Tongue (tissue), 2 donors: ENCODE measurements around the gene PPIF. TPM values are rescaled to one million over a fixed set of nuclear protein-coding genes. Genes with fewer than 3 reads are reported as not detected.

Experiments used
- DNase-seq: peaks from one replicate; pipeline ENCODE4 v3.0.0-alpha.2; 2015
- total RNA-seq: library from RNA; depleted of rRNA; stranded (reverse); fragments of >200 nt; gene quantifications from one replicate; pipeline ENCODE4 v1.2.3, GENCODE V29; 2014

The PPIF gene
- total RNA-seq, 1 donor from 2014 or later: 26.6 TPM

GRCh38 chr10:79349072-79349491, 1.8 kb downstream of the PPIF start:
- no peak for DNase-seq

GRCh38 chr10:79349766-79350406, 2.6 kb downstream of the PPIF start:
- DNase-seq: no peak

DNA sequence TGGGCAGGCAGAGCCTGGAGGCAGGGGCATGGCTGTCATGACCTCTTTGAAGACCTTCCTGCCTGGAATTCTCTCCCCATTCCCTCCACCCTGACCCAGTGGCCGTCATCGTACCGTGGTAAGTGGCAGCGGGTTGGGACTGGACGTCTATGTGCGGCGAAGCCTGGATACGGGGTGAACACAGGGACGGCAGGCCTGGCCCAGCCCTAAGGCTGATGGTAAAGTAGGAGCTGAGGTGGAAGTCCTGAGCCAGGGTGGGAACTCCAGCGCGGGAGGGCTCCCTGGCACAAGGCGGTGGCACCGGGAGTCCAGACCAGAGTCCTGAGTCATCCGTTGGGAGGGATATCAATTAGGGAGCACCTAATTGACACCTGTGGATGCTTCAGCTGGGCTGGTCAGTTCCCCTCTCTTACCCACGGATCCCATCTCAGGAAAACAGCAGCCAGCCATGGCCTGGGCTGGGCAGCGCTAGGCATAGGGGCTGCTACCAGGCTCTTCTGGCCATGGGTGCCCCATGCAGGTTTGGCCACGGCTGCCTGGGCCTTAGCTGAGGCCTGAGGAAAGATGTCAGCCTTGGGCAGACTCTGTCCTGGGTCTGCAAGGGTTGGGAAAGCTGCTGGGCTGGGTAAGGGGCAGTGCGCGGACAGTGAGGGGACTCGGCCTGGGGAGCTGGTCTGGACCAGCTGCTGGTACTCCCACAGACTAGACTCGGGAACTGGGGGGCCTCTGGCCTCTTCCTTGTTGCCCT, 3.3 kb downstream of the PPIF start:
- no peak for DNase-seq

DNA sequence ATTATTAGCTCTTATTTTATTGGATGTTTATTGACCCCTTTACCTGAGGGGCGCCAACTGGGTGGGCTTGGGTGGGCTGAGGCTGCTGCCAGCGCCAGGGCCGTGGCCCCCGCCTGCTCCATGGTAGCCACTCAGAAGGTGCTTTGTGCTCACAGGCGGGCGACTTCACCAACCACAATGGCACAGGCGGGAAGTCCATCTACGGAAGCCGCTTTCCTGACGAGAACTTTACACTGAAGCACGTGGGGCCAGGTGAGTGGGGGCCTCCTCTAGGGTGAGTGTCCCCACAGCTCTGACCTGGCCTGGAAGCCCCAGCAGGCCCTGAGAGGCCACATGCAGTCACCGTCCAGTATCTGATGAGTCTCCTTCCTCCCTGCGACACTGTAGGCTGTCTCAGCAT, 4.1 kb downstream of the PPIF start:
- no peak for DNase-seq

GRCh38 chr10:79352035-79352877, 5.0 kb downstream of the PPIF start:
- no peak for DNase-seq

GRCh38 chr10:79353000-79353406, 5.7 kb downstream of the PPIF start:
- no peak for DNase-seq

DNA sequence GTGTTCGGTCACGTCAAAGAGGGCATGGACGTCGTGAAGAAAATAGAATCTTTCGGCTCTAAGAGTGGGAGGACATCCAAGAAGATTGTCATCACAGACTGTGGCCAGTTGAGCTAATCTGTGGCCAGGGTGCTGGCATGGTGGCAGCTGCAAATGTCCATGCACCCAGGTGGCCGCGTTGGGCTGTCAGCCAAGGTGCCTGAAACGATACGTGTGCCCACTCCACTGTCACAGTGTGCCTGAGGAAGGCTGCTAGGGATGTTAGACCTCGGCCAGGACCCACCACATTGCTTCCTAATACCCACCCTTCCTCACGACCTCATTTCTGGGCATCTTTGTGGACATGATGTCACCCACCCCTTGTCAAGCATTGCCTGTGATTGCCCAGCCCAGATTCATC, 6.5 kb downstream of the PPIF start:
- DNase-seq: no peak

GRCh38 chr10:79354141-79354540, 6.9 kb downstream of the PPIF start:
- DNase-seq: no peak

DNA sequence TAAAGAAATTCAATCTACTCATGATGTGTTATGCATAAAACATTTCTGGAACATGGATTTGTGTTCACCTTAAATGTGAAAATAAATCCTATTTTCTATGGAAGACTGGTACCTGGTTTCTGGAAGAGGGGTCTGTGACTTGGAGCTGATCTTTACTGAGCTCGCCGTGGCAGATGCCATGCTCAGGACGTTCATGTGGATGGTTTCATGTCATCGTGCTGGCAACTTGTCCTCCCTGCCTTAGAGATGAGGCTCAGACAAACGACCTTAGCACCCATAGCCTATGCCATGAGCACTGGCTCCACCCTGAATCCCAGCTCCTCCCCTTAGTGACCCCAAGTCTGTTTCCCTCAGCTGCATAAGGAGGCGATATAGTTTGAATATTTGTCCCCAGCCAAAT, 7.3 kb downstream of the PPIF start:
- no peak for DNase-seq

- DNase-seq: no peak
Observed at GRCh38 chr10:79355420-79356017, 8.2 kb downstream of the PPIF start.

DNA sequence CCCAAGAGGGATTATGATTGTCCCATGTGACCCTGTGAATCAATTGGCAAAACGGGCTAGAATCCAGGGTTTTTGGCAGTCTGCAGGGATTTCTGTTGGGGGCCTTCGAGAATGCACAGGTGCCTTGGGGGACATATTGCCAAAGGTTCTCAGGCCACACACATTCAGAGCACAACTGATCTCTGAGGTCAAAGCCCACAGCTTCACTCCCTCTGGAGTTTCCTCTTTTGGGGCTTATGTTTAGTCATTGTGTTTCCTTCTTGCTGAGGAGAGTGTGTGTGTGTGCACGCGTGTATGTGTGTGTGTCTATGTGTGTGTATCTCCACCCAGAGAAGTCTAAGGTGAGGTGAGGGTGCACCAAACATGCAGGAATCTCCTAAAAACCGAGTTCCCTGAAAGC, 8.8 kb downstream of the PPIF start:
- DNase-seq: no peak

DNA sequence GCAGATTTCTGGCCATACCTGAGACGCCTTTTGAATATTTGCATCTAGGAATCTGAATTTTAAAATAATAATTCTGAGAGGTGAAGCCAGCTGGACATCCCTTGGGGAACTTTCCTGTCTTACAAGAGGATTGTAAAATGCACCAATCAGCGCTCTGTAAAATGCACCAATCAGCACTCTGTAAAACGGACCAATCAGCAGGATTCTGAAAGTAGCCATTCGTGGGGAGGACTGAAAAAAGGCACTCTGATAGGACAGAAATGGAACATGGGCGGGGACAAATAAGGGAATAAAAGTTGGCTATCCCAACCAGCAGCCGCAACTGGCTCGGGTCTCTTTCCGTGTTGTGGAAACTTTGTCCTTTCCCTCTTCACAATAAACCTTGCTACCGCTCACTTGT, 9.9 kb downstream of the PPIF start:
- DNase-seq: no peak

GRCh38 chr10:79358811-79359210, 11.5 kb downstream of the PPIF start:
- no peak for DNase-seq

DNA sequence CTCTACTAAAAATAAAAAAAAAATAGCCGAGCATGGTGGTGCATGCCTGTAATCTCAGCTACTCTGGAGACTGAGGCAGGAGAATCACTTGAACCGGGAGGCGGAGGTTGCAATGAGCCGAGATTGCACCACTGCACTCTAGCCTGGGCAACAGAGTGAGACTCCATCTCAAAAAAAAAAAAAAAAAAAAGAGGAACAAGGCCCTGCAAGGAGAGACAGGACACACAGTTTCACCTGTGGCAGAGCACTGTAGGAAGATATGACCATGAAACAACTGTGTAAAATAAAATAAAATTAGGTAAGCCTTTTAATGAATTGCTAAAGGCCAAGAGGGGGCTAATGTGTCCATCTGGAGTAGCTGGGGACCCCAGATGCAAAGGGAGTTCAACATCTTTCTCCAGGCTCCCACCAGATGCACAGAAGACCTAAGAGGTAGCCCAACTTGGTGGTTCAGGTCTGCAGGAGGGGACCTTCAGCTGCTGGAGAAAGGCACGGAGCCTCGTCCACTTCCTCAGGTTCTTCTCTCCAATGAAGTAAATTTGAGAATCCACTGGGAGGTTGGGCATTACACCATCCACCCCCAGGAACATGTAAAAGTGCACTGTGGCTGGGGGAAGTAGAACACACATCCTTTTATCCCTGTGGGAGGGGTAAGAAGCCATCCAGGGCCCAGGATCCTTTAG, 12.7 kb downstream of the PPIF start:
- no peak for DNase-seq

- DNase-seq: no peak
Observed at GRCh38 chr10:79360499-79361342, 13.5 kb downstream of the PPIF start.

DNA sequence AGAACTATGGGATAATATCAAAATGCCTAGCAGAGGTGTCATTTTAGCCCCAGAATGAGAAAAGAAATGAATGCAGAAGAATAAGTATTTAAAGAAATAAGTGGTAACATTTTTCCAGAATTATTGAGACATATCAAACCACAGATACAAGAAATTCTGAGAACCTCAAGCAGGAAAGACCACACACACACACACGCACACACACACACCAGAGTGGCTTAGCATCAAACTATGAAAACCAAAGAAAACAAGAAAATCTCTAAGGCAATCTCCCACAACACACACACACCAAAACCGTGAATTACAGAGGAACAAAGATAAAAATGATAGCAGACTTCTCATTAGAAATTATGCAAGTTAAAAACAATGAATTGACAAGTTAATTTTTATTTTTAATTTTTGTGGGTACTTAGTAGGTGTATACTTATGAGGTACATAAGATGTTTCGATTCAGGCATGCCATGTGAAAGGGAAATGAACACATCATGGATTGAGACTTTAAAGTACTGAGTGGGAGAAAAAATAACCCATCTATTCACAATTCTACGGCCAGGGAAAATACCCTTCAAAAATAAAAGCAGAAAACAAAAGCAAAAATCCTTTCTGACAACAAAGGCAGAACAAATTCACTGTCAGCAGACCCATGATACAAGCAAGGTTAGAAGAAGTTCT, 14.6 kb downstream of the PPIF start:
- DNase-seq: no peak

DNA sequence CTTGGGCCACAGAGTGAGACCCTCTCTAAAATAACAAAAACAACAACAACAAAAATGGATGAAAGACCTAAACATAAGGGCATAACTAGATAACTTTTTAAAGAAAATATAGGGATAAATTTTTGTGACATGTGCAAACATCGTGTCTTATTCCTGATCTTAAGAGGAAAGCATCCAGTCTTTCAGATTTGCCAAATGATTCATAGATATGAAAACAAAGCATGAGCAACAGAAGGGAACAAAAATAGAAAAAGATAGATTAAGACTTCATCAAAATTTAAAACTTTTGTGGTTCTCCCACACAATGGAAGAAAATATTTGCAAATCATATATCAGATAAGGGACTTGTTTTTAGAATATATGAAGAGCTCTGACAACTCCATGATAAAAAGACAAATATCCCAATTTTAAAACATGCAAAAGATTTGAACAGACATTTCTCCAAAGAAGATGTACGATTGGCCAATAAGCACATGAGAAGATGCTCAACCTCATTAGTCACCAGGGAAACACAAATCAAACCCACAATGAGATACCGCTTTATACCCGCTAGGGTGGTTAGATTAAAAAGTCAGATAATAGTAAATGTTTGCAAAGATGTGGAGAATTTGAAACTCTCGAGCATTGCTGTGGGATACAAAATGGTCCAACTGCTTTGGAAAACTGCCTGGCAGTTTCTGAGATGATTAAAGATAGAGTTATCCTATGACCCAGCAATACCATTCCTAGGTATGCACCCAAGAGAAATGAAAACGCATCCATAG, 20.3 kb downstream of the PPIF start:
- no peak for DNase-seq

DNA sequence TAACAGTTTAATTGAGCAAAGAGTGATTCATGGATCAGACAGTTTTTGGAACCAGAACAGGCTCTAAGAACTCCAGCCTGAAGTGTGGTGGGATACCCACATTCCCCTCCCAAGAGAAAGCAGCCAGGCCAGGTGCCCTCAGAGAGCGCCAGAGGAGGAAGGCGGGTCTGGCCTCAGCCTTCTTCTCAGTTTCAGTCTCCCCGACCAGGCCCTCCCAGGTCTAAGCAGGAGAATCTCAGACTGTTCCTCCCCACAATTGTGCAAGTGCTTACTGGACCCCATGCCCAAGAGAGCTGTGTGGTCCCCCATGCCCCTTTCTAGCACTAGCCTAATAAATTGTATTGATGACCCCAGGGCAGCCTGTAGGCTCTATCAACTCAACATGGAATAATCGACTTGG, 25.6 kb downstream of the PPIF start:
- DNase-seq: no peak

- peak; percentile 92 for DNase-seq
Observed at GRCh38 chr10:79374312-79375191, 27.3 kb downstream of the PPIF start.
